ENCODE measurements around the gene SYT1.

Gene SYT1

GRCh38 chr12:79115743-79116142, 251.2 kb downstream of the SYT1 start:
- Histone ChIP-seq H3K27ac (no peak overlapping the region), H3K4me3 (no peak overlapping the region)

- Histone ChIP-seq H3K27ac (no peak overlapping the region), H3K4me3 (no peak overlapping the region)
Measured at GRCh38 chr12:79119796-79120195, 255.2 kb downstream of the SYT1 start.

GRCh38 chr12:79121486-79121885, 256.9 kb downstream of the SYT1 start:
- H3K4me3 ChIP-seq: no peak overlapping the region
- H3K27ac ChIP-seq: no peak overlapping the region

- no peak overlapping the region for H3K4me3 ChIP-seq
- H3K27ac ChIP-seq: no peak overlapping the region
Measured at GRCh38 chr12:79124385-79124784, 259.8 kb downstream of the SYT1 start.

GRCh38 chr12:79125358-79125757, 260.8 kb downstream of the SYT1 start:
- no peak overlapping the region for H3K27ac ChIP-seq
- no peak overlapping the region for H3K4me3 ChIP-seq

GRCh38 chr12:79127271-79127751, 262.7 kb downstream of the SYT1 start:
- Histone ChIP-seq H3K27ac (no peak overlapping the region), H3K4me3 (no peak overlapping the region)

- Histone ChIP-seq H3K4me3 (no peak overlapping the region), H3K27ac (no peak overlapping the region)
Measured at GRCh38 chr12:79128956-79129355, 264.4 kb downstream of the SYT1 start.

- no peak overlapping the region for H3K4me3 ChIP-seq
- H3K27ac ChIP-seq: no peak overlapping the region
Measured at GRCh38 chr12:79138872-79139271, 274.3 kb downstream of the SYT1 start.

GRCh38 chr12:79140711-79141110, 276.1 kb downstream of the SYT1 start:
- Histone ChIP-seq H3K27ac (no peak overlapping the region), H3K4me3 (no peak overlapping the region)

- Histone ChIP-seq H3K4me3 (no peak overlapping the region), H3K27ac (no peak overlapping the region)
Measured at GRCh38 chr12:79141776-79142175, 277.2 kb downstream of the SYT1 start.

- no peak overlapping the region for H3K27ac ChIP-seq
- H3K4me3 ChIP-seq: no peak overlapping the region
Measured at GRCh38 chr12:79143803-79144202, 279.2 kb downstream of the SYT1 start.

- Histone ChIP-seq H3K27ac (no peak overlapping the region), H3K4me3 (no peak overlapping the region)
Measured at GRCh38 chr12:79151956-79152355, 287.4 kb downstream of the SYT1 start.

- Histone ChIP-seq H3K27ac (no peak overlapping the region), H3K4me3 (no peak overlapping the region)
Measured at GRCh38 chr12:79155683-79156082, 291.1 kb downstream of the SYT1 start.

GRCh38 chr12:79156846-79157463, 292.4 kb downstream of the SYT1 start:
- no peak overlapping the region for H3K27ac ChIP-seq
- H3K4me3 ChIP-seq: no peak overlapping the region

- Histone ChIP-seq H3K4me3 (no peak overlapping the region), H3K27ac (no peak overlapping the region)
Measured at GRCh38 chr12:79161249-79161934, 296.8 kb downstream of the SYT1 start.

GRCh38 chr12:79162147-79162772, 297.7 kb downstream of the SYT1 start:
- Histone ChIP-seq H3K27ac (no peak overlapping the region), H3K4me3 (no peak overlapping the region)

- H3K4me3 ChIP-seq: no peak overlapping the region
- H3K27ac ChIP-seq: no peak overlapping the region
Measured at GRCh38 chr12:79162948-79163347, 298.4 kb downstream of the SYT1 start.

- H3K4me3 ChIP-seq: no peak overlapping the region
- H3K27ac ChIP-seq: no peak overlapping the region
Measured at GRCh38 chr12:79164890-79165289, 300.3 kb downstream of the SYT1 start.

- Histone ChIP-seq H3K27ac (no peak overlapping the region), H3K4me3 (no peak overlapping the region)
Measured at GRCh38 chr12:79168687-79169086, 304.1 kb downstream of the SYT1 start.

- H3K4me3 ChIP-seq: no peak overlapping the region
- no peak overlapping the region for H3K27ac ChIP-seq
Measured at GRCh38 chr12:79174626-79175025, 310.1 kb downstream of the SYT1 start.

GRCh38 chr12:79183003-79183402, 318.4 kb downstream of the SYT1 start:
- H3K27ac ChIP-seq: peak overlapping the region in 1 of 21 experiments; percentile 29

More at GRCh38 chr12:79183003-79183402, 318.4 kb downstream of the SYT1 start:
- H3K4me3 ChIP-seq: no peak overlapping the region

Measured in skin epidermis (tissue), 12 donors.